Measurements from ENCODE around the gene RHOBTB3.

RHOBTB3 gene

DNA sequence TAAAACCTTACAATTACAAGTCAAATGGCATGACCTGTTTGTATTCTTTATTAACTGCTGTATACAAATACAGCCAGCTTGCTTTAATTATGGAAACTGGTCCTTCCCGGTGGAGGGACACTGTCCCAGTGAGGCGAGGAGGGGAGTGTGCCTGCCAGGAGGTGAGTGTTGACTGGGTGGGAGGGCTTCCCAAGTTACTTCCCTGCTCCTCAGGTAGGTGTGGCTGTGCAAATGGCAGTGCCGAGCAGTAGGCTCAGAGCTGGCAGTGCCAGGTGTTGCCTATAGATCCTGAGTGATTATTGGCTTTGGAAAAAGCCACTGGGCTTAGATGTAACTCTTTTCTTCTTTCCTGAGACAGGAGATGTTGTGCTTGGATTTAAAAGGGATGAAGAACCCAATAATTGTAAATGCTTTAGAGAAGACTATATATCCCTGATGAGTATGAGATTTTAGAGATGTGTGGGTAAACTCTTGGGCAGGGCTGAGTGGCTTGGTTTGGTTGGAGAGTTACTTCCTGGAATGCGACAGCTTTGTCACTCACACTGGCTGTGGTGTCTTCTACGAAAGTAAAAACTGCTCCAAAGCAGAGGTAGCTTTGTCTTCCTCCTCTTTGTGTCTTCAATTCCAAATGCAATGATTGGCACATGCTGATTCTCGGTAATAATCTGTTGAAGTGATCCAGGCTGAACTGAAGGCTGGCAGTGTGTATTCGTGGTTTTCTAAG is 47.7 kb downstream of the RHOBTB3 start:
- Histone ChIP-seq H3K4me2 (ENCODE audit: low read depth, low read length, poor library complexity, severe bottlenecking) (peak overlapping the region; percentile 10), H3K27me3 (ENCODE audit: insufficient read depth, low read length, poor library complexity, severe bottlenecking) (no peaks in the 10 kb centered on the region), H3K4me1 (ENCODE audit: insufficient read depth, low read length, poor library complexity, severe bottlenecking) (peaks cover 15% of the 10 kb centered on the region), H3K36me3 (ENCODE audit: insufficient read depth, low read length) (peaks cover 9% of the 10 kb centered on the region; the same call in 1 of the 2 replicates), H3K9me3 (ENCODE audit: insufficient read depth, low read depth, low read length) (no peaks in the 10 kb centered on the region), H3K9me2 (replicated peaks; ENCODE audit: low read depth, low read length) (no peaks in the 10 kb centered on the region), H3K79me2 (ENCODE audit: insufficient read depth, low read length) (no peaks in the 10 kb centered on the region), H3F3A (ENCODE audit: low read depth) (no peaks in the 10 kb centered on the region; the same call in 1 of the 2 replicates), H4K20me1 (ENCODE audit: insufficient read depth, low read length, poor library complexity, severe bottlenecking) (no peaks in the 10 kb centered on the region), H2AFZ (ENCODE audit: low read length) (no peak overlapping the region), H3K4me3 (ENCODE audit: low read length, poor library complexity, severe bottlenecking) (no peak overlapping the region), H3K9ac (ENCODE audit: low read depth, low read length, poor library complexity, severe bottlenecking) (no peak overlapping the region)
- TF ChIP-seq, protein P1, sequence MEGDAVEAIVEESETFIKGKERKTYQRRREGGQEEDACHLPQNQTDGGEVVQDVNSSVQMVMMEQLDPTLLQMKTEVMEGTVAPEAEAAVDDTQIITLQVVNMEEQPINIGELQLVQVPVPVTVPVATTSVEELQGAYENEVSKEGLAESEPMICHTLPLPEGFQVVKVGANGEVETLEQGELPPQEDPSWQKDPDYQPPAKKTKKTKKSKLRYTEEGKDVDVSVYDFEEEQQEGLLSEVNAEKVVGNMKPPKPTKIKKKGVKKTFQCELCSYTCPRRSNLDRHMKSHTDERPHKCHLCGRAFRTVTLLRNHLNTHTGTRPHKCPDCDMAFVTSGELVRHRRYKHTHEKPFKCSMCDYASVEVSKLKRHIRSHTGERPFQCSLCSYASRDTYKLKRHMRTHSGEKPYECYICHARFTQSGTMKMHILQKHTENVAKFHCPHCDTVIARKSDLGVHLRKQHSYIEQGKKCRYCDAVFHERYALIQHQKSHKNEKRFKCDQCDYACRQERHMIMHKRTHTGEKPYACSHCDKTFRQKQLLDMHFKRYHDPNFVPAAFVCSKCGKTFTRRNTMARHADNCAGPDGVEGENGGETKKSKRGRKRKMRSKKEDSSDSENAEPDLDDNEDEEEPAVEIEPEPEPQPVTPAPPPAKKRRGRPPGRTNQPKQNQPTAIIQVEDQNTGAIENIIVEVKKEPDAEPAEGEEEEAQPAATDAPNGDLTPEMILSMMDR (conservative IDR thresholded peaks at IDR 0.05; ENCODE audit: low read length): no peak
- no peak for TF ChIP-seq EZH2phosphoT487 (IDR thresholded peaks at IDR 0.05; ENCODE audit: borderline replicate concordance)

DNA sequence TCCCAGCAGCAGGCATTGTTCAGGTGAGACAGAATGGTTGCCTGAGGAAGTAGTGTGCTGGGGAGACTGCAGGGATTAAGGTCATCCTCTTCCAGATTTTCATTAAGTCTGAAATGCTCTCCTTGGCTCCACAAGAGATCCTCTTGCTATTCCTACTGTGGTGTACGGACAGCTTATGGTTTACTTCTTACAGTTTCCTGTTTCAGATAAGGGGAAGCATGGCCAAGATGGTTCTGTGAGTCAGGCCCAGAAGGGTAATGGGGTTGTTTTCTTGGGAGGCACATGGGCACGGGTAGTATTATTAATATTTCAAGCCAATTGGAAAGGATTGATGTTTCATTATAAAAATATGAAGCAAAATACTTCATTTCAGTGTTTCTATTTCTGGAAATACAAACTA is 48.5 kb downstream of the RHOBTB3 start:
- no peaks in the 10 kb centered on the region for H3K79me2 ChIP-seq (ENCODE audit: insufficient read depth, low read length)
- peaks cover 15% of the 10 kb centered on the region; the same call in 1 of the 2 replicates for H3K36me3 ChIP-seq (ENCODE audit: insufficient read depth, low read length)
- TF ChIP-seq EZH2phosphoT487 (IDR thresholded peaks at IDR 0.05; ENCODE audit: borderline replicate concordance): no peak
- TF ChIP-seq, protein P1 (conservative IDR thresholded peaks at IDR 0.05; ENCODE audit: low read length): no peak

GRCh38 chr5:95780597-95780996 is 49.5 kb downstream of the RHOBTB3 start:
- H4K20me1 ChIP-seq (ENCODE audit: insufficient read depth, low read length, poor library complexity, severe bottlenecking): no peaks in the 10 kb centered on the region
- H2AFZ ChIP-seq (ENCODE audit: low read length): no peak overlapping the region
- no peaks in the 10 kb centered on the region for H3K9me2 ChIP-seq (replicated peaks; ENCODE audit: low read depth, low read length)
- H3K9ac ChIP-seq (ENCODE audit: low read depth, low read length, poor library complexity, severe bottlenecking): no peak overlapping the region
- no peaks in the 10 kb centered on the region for H3K9me3 ChIP-seq (ENCODE audit: insufficient read depth, low read depth, low read length)
- peaks cover 12% of the 10 kb centered on the region for H3K4me1 ChIP-seq (ENCODE audit: insufficient read depth, low read length, poor library complexity, severe bottlenecking)
- peaks cover 20% of the 10 kb centered on the region; the same call in 1 of the 2 replicates for H3K36me3 ChIP-seq (ENCODE audit: insufficient read depth, low read length)
- H3K27me3 ChIP-seq (ENCODE audit: insufficient read depth, low read length, poor library complexity, severe bottlenecking): no peaks in the 10 kb centered on the region
- no peaks in the 10 kb centered on the region for H3F3A ChIP-seq (ENCODE audit: low read depth)
- no peaks in the 10 kb centered on the region for H3K79me2 ChIP-seq (ENCODE audit: insufficient read depth, low read length)
- no peak for TF ChIP-seq EZH2phosphoT487 (IDR thresholded peaks at IDR 0.05; ENCODE audit: borderline replicate concordance)
- TF ChIP-seq, protein P1 (conservative IDR thresholded peaks at IDR 0.05; ENCODE audit: low read length): no peak
- H3K4me2 ChIP-seq (ENCODE audit: low read depth, low read length, poor library complexity, severe bottlenecking): no peak overlapping the region
- no peak overlapping the region for H3K4me3 ChIP-seq (ENCODE audit: low read length, poor library complexity, severe bottlenecking)

More for the DNA sequence above, 48.5 kb downstream of the RHOBTB3 start:
- Histone ChIP-seq H4K20me1 (ENCODE audit: insufficient read depth, low read length, poor library complexity, severe bottlenecking) (no peaks in the 10 kb centered on the region), H3K4me2 (ENCODE audit: low read depth, low read length, poor library complexity, severe bottlenecking) (peak overlapping the region; percentile 10), H3K4me3 (ENCODE audit: low read length, poor library complexity, severe bottlenecking) (no peak overlapping the region), H3K9me3 (ENCODE audit: insufficient read depth, low read depth, low read length) (no peaks in the 10 kb centered on the region), H3K9me2 (replicated peaks; ENCODE audit: low read depth, low read length) (no peaks in the 10 kb centered on the region), H3K4me1 (ENCODE audit: insufficient read depth, low read length, poor library complexity, severe bottlenecking) (peaks cover 12% of the 10 kb centered on the region), H3F3A (ENCODE audit: low read depth) (no peaks in the 10 kb centered on the region), H3K9ac (ENCODE audit: low read depth, low read length, poor library complexity, severe bottlenecking) (no peak overlapping the region), H2AFZ (ENCODE audit: low read length) (no peak overlapping the region), H3K27me3 (ENCODE audit: insufficient read depth, low read length, poor library complexity, severe bottlenecking) (no peaks in the 10 kb centered on the region)
